HG03139 (cell line): ENCODE data around the gene NT5C1B.
A peak's percentile ranks its signal among the peaks of the same experiment; 100 is the strongest.

Experiments
- ATAC-seq: cut with Tn5 transposase; IDR thresholded peaks from one replicate; pipeline ENCODE4 v1.9.1; 2021; ENCODE audit not compliant: unreplicated experiment

The NT5C1B gene

DNA sequence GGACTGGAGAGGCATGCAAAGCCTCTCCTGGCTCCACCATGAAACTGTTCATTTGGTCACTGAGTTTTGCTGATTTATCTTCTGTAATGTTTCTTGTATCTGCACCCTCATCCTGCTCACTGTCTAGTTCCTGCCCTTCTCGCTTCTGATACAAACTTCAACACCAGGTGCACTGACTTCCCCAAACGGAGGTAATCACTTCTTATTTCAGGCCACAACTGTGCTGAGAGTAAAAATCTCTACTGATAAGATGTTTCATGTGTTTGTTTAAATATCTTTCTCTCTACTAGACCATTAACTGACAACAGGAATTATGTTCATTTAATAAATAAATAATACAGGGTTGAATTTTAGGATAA, 10.9 kb upstream of the NT5C1B start:
- no peak for ATAC-seq

DNA sequence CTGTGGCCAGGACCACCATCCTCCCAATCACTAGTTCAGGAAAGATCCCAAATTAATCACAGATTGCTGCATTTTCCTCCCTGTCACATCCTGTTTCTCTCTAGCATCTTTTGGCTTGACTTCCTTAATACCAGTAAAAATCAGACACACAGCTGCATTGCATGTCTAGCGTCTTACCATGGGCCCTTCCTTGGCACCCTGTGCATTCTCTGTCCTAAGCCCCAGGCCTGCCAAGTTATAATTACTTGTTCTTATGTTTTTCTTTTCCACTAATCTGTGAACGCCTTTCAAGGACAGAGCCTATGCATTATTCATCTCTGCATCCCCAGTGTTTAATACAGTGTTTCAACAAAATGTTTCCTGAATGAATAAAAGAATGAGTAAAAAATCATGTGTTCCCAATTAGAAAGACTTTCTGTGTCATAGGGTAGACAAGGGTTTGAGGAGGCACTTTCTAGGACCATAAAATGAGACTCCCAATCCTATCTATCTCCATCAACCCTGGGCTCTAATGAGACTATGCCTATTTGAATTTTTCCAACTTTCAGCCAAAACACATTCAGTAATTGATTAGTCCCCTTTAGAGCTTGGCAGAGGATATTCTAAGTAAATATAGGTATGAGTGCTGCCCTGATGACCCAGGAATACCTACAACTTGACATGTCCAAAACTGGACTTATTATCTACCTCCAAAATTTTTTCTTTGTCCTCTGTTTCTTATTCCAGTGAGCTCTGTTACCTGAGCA, 10.3 kb upstream of the NT5C1B start:
- ATAC-seq, result no peak

- ATAC-seq, result no peak
Measured at GRCh38 chr2:18598848-18599484, 9.6 kb upstream of the NT5C1B start.

- no peak for ATAC-seq
Measured at GRCh38 chr2:18597618-18598017, 8.2 kb upstream of the NT5C1B start.

GRCh38 chr2:18596993-18597392, 7.6 kb upstream of the NT5C1B start:
- no peak for ATAC-seq

GRCh38 chr2:18593496-18593895, 4.1 kb upstream of the NT5C1B start:
- no peak for ATAC-seq

DNA sequence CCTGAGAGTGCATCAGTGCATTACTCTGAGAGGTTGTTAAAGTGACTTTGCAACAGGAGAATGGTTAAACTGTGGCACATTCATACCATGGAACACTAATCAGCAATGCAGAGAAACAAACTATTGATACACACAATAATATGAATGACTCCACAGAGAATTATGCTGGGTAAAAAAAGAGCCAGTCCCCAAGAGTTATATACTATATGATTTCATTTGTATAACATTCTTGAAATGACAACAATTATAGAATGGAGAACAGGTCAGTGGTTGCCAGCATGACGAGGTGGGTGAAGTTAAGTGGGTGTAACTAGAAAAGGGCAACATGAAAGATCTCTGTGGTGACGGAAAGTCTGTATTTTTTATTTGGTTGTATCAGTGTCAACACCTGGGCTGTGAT, 3.0 kb upstream of the NT5C1B start:
- no peak for ATAC-seq

- no peak for ATAC-seq
Measured at GRCh38 chr2:18588802-18589201, 567 bp downstream of the NT5C1B start.

DNA sequence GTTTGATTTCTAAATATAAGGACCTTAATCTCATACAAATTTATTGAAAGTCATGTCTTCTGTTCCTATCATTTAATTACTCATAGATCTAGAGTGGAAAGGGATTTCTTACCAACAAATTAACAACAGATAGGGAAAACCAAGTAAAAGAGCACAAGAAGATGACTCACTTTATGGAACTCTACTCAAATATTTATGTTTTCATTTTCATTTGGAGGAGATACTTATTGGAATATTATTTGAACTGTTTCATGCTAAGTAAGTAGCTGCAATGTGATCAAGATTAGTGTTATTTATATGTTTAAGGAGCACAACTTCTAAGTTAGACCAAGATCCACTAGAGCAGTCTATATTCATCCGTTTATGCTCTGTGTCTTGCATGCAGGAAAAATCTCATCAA, 1.3 kb downstream of the NT5C1B start:
- no peak for ATAC-seq

GRCh38 chr2:18585526-18585925, 3.8 kb downstream of the NT5C1B start:
- no peak for ATAC-seq

- ATAC-seq, result no peak
Measured at GRCh38 chr2:18584608-18584954, 4.8 kb downstream of the NT5C1B start.

- ATAC-seq, result no peak
Measured at GRCh38 chr2:18583905-18584607, 5.3 kb downstream of the NT5C1B start.

DNA sequence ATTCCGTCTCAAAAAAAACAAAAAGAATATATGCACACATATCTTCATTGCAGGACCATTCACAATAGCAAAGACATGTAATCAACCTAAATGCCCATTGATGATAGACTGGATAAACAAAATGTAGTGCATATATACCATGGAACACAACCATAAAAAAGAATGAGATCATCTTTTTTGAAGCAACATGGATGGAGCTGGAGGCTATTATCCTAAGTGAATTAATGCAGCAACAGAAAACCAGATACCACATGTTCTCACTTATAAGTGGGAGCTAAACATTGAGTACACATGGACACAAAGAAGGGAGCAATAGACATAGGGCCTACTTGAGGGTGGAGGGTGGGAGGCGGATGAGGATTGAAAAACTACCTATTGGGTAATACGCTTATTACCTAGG, 8.8 kb downstream of the NT5C1B start:
- no peak for ATAC-seq

GRCh38 chr2:18578033-18578432, 11.3 kb downstream of the NT5C1B start:
- no peak for ATAC-seq

DNA sequence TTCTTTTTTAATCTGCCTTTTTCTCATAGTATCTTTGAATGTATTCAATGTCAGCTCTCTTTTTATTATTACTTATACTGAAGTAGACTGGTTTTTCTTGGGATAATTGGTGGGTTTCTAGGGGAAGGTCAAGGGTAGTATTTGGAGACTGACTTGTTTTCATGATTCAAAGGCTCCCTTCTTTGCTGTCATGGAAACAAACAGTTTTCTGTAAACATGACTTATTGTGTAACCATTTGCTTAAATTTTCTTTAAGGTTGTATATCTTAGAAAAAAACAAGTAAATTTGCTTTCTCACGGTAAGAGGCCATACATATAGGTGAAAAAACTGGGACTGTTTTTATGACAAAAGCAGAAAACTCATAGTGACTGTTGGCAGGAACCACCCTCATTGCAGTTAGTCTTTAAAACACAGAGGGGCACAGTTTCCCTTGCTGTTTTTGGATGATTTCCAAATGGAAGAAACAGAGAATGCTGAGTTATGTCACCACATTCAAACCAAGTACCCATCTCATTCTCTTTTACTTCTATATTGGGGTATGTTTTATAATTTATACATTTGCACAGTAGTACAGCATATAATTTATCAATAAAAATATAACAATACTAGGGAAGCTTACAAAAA, 23.1 kb downstream of the NT5C1B start:
- ATAC-seq, result no peak

DNA sequence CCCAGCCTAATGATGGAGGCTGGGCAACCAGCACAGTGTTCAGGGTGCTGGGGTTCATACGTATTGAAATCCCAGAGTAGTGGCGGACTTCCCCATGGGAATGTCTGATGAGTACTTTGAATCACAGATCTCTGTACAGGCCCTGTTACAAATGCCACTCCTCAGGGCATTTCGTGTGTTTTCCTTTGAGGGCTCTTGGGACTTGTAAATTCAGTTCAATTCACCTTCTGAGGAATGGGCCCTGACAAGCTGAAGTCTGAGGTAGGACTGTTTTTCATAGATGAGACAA, 28.6 kb downstream of the NT5C1B start:
- ATAC-seq, result peak; percentile 0

GRCh38 chr2:18560031-18560796, 29.2 kb downstream of the NT5C1B start, which contains the start of gene RDH14:
RDH14 (minus strand) TSS chr2:18560653; CDS start chr2:18560572, 81 bp downstream.
- peak; percentile 94 for ATAC-seq

GRCh38 chr2:18559531-18560030, 29.8 kb downstream of the NT5C1B start:
- ATAC-seq, result no peak

DNA sequence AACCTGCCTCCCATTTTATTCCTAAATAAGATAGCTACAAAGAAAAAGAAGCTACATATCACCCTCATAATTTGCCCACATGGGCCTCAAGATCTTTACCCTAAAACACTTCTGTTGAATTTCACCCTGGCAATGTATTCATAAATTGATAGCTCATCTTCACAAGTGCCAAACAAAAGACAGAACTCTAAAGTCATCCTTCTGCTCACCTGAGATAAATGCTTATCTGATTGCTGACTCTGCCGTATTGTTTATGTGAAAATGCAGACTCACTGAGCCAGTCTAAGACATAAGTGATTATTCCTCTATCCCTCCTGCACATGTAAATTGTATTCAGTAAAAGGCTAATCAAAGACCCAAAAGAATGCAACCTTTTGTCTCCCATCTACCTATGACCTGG, 30.9 kb downstream of the NT5C1B start:
- ATAC-seq, result no peak

DNA sequence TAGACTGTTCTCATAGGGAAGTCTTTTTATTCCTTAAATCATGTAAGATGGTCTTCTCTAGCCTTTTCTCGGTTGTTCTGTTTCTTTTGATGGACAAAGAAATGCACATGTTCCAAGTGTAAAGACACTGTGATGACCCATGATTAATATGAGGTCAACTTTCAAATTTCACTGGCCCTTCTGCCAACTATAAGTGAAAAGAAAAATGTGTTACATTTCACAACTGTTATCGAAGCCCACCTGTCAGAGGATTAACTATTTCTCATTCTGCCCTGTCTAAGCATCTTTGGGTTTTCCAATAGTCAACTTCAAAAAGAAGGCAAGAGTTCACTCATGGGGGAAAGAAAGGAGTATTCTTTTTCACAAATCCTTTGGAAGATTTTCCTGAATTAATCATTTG, 32.2 kb downstream of the NT5C1B start:
- no peak for ATAC-seq
